K562 (cell line): ENCODE measurements around the gene GATM. TPM values are rescaled to one million over a fixed set of nuclear protein-coding genes. Genes with fewer than 3 reads are reported as not detected.

Experiments used
- ATF1 ChIP-seq, 2 experiments: fragments of 450-650 bp in 1 of 2; IDR thresholded peaks; 2 replicates each; pipeline ENCODE4 v1.6.1; 2016; ENCODE audit warnings: missing compliant biosample characterization in 1 of 2, missing genetic modification characterization in 1 of 2
- CBFA2T3 ChIP-seq: fragments of 450-650 bp; IDR thresholded peaks from 2 replicates; pipeline ENCODE4 v1.6.1; 2017
- DNMT1 ChIP-seq: fragments of 450-650 bp; IDR thresholded peaks from 2 replicates; pipeline ENCODE4 v1.6.1; 2016; ENCODE audit warnings: antibody characterized with exemption, mild to moderate bottlenecking
- FOSL1 ChIP-seq: fragments of 200-800 bp; sonication (Bioruptor generic); conservative IDR thresholded peaks from 2 replicates; pipeline ENCODE4 v1.6.1; 2016; ENCODE audit warnings: missing genetic modification characterization, missing compliant biosample characterization
- GATAD2A ChIP-seq: fragments of 450-650 bp; IDR thresholded peaks from 2 replicates; pipeline ENCODE4 v1.6.1; 2017
- HDAC2 ChIP-seq: fragments of 450-650 bp; IDR thresholded peaks from 2 replicates; pipeline ENCODE4 v1.6.1; 2016; ENCODE audit warnings: mild to moderate bottlenecking
- HNRNPLL ChIP-seq: fragments of 200-400 bp; formaldehyde crosslinking; IDR thresholded peaks from 2 replicates; pipeline ENCODE4 v1.6.1; 2017; ENCODE audit warnings: low read length, low read depth, mild to moderate bottlenecking; ENCODE audit not compliant: poor library complexity, severe bottlenecking
- KLF16 ChIP-seq: IDR thresholded peaks from 2 replicates; pipeline ENCODE4 v1.6.1; 2016; ENCODE audit warnings: antibody characterized with exemption
- LEF1 ChIP-seq: fragments of 450-650 bp; IDR thresholded peaks from 2 replicates; pipeline ENCODE4 v1.6.1; 2016; ENCODE audit warnings: mild to moderate bottlenecking
- MTA2 ChIP-seq: fragments of 450-650 bp; IDR thresholded peaks from 2 replicates; pipeline ENCODE4 v1.6.1; 2016; ENCODE audit warnings: low read depth
- NBN ChIP-seq: fragments of 450-650 bp; IDR thresholded peaks from 2 replicates; pipeline ENCODE4 v1.6.1; 2016; ENCODE audit warnings: low read depth, mild to moderate bottlenecking
- PHB ChIP-seq: fragments of 250-450 bp; sonication (Bioruptor Pico); IDR thresholded peaks from 2 replicates; pipeline ENCODE4 v1.5.0; 2021
- PHB2 ChIP-seq: fragments of 450-650 bp; IDR thresholded peaks from 2 replicates; pipeline ENCODE4 v1.6.1; 2017; ENCODE audit warnings: low read depth
- PHF21A ChIP-seq: fragments of 450-650 bp; IDR thresholded peaks from 2 replicates; pipeline ENCODE4 v1.6.1; 2017; ENCODE audit warnings: low read depth, borderline replicate concordance
- POLR2G ChIP-seq: fragments of 200-400 bp; formaldehyde crosslinking; IDR thresholded peaks from 2 replicates; pipeline ENCODE4 v1.6.1; 2017; ENCODE audit warnings: low read depth, mild to moderate bottlenecking, antibody characterized with exemption, low read length, moderate library complexity
- RBFOX2 ChIP-seq: fragments of 200-400 bp; formaldehyde crosslinking; IDR thresholded peaks from 2 replicates; pipeline ENCODE4 v1.6.1; 2017; ENCODE audit warnings: low read depth, mild to moderate bottlenecking, low read length, moderate library complexity
- SMAD1 ChIP-seq: fragments of 150-350 bp; IDR thresholded peaks from 2 replicates; pipeline ENCODE4 v1.6.1; 2014; ENCODE audit warnings: low read length, low read depth; ENCODE audit not compliant: partially characterized antibody
- SP1 ChIP-seq: sonication (generic); formaldehyde crosslinking; IDR thresholded peaks from 2 replicates; pipeline ENCODE4 v1.8.1; 2022; ENCODE audit warnings: mild to moderate bottlenecking, missing genetic modification reagents
- STAT5A ChIP-seq: IDR thresholded peaks from 2 replicates; pipeline ENCODE4 v1.6.1; 2012; ENCODE audit warnings: low read length, inconsistent platforms, borderline replicate concordance
- TAL1 ChIP-seq: fragments of 450-650 bp; IDR thresholded peaks from 2 replicates; pipeline ENCODE4 v1.6.1; 2016; ENCODE audit warnings: mild to moderate bottlenecking
- TCF3 ChIP-seq: sonication (generic); formaldehyde crosslinking; IDR thresholded peaks from 2 replicates; pipeline ENCODE4 v1.4.0; 2020; ENCODE audit warnings: mild to moderate bottlenecking, missing genetic modification reagents
- XRCC5 ChIP-seq: fragments of 200-400 bp; formaldehyde crosslinking; IDR thresholded peaks from 2 replicates; pipeline ENCODE4 v1.6.1; 2017; ENCODE audit warnings: low read depth, mild to moderate bottlenecking, low read length
- ZNF3 ChIP-seq: fragments of 250-450 bp; sonication (Bioruptor Pico); IDR thresholded peaks from 2 replicates; pipeline ENCODE4 v1.5.0; 2021; ENCODE audit warnings: mild to moderate bottlenecking, moderate library complexity
- polyA plus RNA-seq, 8 experiments: library from polyadenylated mRNA; depleted of rRNA in 4 of 8; stranded (reverse) in 5 of 8; unstranded in 3 of 8; fragments of >200 nt; fragmentation: Nextera tagmentation in 2 of 8; fragmentation: Illumina TruSeq in 1 of 8; extraction: Ambion mirVana in 2 of 8; extraction: Trizol in 1 of 8; gene quantifications; 2 replicates each; pipeline versions ENCODE4 v1.2.1 to v1.2.3, GENCODE V29; 2011 to 2014; ENCODE audit warnings: inconsistent platforms in 1 of 8, missing spikeins in 1 of 8
- total RNA-seq, 7 experiments: library from RNA; depleted of rRNA in 6 of 7; stranded (reverse); fragments of >200 nt in 6 of 7; fragmentation: Illumina TruSeq in 2 of 7; extraction: Trizol in 2 of 7; gene quantifications; 2 replicates each; pipeline versions ENCODE4 v1.2.1 to v1.2.3, GENCODE V29; 2011 to 2021; ENCODE audit warnings: low replicate concordance in 1 of 7
- TF ChIP-seq, protein P1 (sequence below), 2 experiments: IDR thresholded peaks in 1 of 2; conservative IDR thresholded peaks in 1 of 2; 2 replicates each; pipeline ENCODE4 v1.6.1; 2016; ENCODE audit warnings: low read depth in 2 of 2, mild to moderate bottlenecking in 1 of 2, missing compliant biosample characterization in 1 of 2, missing genetic modification characterization in 1 of 2, moderate library complexity in 1 of 2
- TF ChIP-seq, protein P2 (sequence below): fragments of 250-450 bp; sonication (Bioruptor Pico); IDR thresholded peaks from 2 replicates; pipeline ENCODE4 v1.5.0; 2020; ENCODE audit warnings: mild to moderate bottlenecking
- TF ChIP-seq, protein P3 (sequence below): sonication (generic); formaldehyde crosslinking; IDR thresholded peaks from 2 replicates; pipeline ENCODE4 v1.8.1; 2023; ENCODE audit warnings: mild to moderate bottlenecking, missing genetic modification reagents

Gene GATM
- total and polyA plus RNA-seq, 9 of the 15 experiments (the other 6 are each of a cell fraction or from before 2014, with no cell fraction given) = 0.11 to 1.1 (median 0.65) TPM

DNA sequence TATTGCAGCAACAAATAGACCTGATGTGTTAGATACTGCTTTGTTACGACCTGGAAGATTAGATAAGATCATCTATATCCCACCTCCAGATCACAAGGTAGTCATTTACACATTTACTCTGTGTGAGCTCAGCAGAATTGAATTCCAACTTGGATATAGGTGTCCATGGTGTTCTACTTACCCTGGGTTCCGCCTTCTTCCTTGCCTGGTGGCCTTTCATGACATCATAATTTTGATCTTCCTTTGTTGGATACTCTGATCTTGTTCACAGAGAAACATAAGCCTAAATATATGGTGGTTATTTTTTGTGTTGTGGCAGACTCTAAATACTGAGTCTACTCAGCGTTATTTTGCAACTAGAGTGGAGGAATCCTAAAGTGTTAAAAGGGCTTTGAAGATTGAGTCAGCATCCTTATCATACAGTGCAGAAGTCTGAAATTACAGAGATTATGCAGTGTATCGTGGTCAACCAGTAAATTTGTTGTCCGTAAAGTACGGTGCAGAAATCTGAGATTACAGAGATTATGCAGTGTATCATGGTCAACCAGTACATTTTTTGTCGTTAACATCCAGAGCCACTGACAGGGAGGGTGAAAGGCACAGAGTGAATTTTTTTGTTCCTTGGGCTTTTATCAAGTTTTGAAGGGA, 39.1 kb upstream of the GATM start (continued):
- TF ChIP-seq MTA2 (peak; percentile 94), XRCC5 (no peak), LEF1 (peak; percentile 95), ATF1 (CRISPR knock-in tag; IDR thresholded peaks at IDR 0.05) (no peak), ATF1 (tag; IDR thresholded peaks at IDR 0.05) (peak; percentile 40; the same call in 1 of the 2 replicates), RBFOX2 (no peak), CBFA2T3 (peak; percentile 97), NBN (peak; percentile 90), GATAD2A (0 out of 2 replicates have a peak, but pooled peaks have one; percentile 62), FOSL1 (tag) (peak; percentile 97), SP1 (CRISPR knock-in tag) (no peak), KLF16 (peak; percentile 84), PHB (CRISPR knock-in tag) (no peak), PHF21A (no peak), ZNF3 (no peak), HDAC2 (peak; percentile 100), STAT5A (peak; percentile 86), POLR2G (no peak), HNRNPLL (peak; percentile 55), DNMT1 (no peak), PHB2 (peak; percentile 96), TAL1 (peak; percentile 96), TCF3 (peak; percentile 95), SMAD1 (peak; percentile 36)
- TF ChIP-seq, protein P1, sequence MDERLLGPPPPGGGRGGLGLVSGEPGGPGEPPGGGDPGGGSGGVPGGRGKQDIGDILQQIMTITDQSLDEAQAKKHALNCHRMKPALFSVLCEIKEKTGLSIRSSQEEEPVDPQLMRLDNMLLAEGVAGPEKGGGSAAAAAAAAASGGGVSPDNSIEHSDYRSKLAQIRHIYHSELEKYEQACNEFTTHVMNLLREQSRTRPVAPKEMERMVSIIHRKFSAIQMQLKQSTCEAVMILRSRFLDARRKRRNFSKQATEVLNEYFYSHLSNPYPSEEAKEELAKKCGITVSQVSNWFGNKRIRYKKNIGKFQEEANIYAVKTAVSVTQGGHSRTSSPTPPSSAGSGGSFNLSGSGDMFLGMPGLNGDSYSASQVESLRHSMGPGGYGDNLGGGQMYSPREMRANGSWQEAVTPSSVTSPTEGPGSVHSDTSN (CRISPR knock-in tag; IDR thresholded peaks at IDR 0.05; ENCODE audit: low read depth) = no peak
- TF ChIP-seq, protein P1 (tag; conservative IDR thresholded peaks at IDR 0.05; ENCODE audit: low read depth) = peak; percentile 34; the same call in 1 of the 2 replicates
- TF ChIP-seq, protein P2, sequence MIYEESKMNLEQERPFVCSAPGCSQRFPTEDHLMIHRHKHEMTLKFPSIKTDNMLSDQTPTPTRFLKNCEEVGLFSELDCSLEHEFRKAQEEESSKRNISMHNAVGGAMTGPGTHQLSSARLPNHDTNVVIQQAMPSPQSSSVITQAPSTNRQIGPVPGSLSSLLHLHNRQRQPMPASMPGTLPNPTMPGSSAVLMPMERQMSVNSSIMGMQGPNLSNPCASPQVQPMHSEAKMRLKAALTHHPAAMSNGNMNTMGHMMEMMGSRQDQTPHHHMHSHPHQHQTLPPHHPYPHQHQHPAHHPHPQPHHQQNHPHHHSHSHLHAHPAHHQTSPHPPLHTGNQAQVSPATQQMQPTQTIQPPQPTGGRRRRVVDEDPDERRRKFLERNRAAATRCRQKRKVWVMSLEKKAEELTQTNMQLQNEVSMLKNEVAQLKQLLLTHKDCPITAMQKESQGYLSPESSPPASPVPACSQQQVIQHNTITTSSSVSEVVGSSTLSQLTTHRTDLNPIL = no peak
- TF ChIP-seq, protein P3, sequence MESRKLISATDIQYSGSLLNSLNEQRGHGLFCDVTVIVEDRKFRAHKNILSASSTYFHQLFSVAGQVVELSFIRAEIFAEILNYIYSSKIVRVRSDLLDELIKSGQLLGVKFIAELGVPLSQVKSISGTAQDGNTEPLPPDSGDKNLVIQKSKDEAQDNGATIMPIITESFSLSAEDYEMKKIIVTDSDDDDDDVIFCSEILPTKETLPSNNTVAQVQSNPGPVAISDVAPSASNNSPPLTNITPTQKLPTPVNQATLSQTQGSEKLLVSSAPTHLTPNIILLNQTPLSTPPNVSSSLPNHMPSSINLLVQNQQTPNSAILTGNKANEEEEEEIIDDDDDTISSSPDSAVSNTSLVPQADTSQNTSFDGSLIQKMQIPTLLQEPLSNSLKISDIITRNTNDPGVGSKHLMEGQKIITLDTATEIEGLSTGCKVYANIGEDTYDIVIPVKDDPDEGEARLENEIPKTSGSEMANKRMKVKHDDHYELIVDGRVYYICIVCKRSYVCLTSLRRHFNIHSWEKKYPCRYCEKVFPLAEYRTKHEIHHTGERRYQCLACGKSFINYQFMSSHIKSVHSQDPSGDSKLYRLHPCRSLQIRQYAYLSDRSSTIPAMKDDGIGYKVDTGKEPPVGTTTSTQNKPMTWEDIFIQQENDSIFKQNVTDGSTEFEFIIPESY (CRISPR knock-in tag) = no peak
